Measurements from ENCODE around the gene CYSTM1.

CYSTM1 gene

GRCh38 chr5:140159014-140159927, 15.7 kb upstream of the CYSTM1 start:
- H4K20me1 ChIP-seq (ENCODE audit: insufficient read depth, low read length) = peaks cover 5% of the 10 kb centered on the region; the same call in 1 of the 2 replicates
- no peak overlapping the region for H3K9ac ChIP-seq (ENCODE audit: low read depth, low read length)
- ATAC-seq (ENCODE audit: insufficient read depth, low read depth) = no peak
- H2AFZ ChIP-seq (ENCODE audit: low read depth, low read length) = no peak overlapping the region
- H3K4me1 ChIP-seq (ENCODE audit: insufficient read depth, low read length) = peaks cover 6% of the 10 kb centered on the region
- no peak overlapping the region for H3K4me2 ChIP-seq (ENCODE audit: insufficient read depth, low read length)
- H3K4me3 ChIP-seq (ENCODE audit: low read depth in 1 of 2, low read length in 2 of 2) = no peak overlapping the region
- H3K27me3 ChIP-seq (ENCODE audit: insufficient read depth, low read length, poor library complexity) = no peaks in the 10 kb centered on the region
- no peak overlapping the region for H3K27ac ChIP-seq (ENCODE audit: low read length)
- DNase-seq = no peak
- H3K79me2 ChIP-seq (ENCODE audit: insufficient read depth, low read length) = no peaks in the 10 kb centered on the region
- no peaks in the 10 kb centered on the region for H3K9me3 ChIP-seq (ENCODE audit: insufficient read depth, low read length, severe bottlenecking)
- TF ChIP-seq CTCF (IDR thresholded peaks at IDR 0.05; ENCODE audit: borderline replicate concordance, extremely low read depth, low read length, poor library complexity, severe bottlenecking) = no peak
- no peak for TF ChIP-seq EZH2 (IDR thresholded peaks at IDR 0.05; ENCODE audit: borderline replicate concordance, low read depth, low read length, severe bottlenecking)
- no peaks in the 10 kb centered on the region for H3K36me3 ChIP-seq (ENCODE audit: insufficient read depth, low read length)

GRCh38 chr5:140162275-140162674, 12.7 kb upstream of the CYSTM1 start:
- no peak overlapping the region for H3K9ac ChIP-seq (ENCODE audit: low read depth, low read length)
- TF ChIP-seq EZH2 (IDR thresholded peaks at IDR 0.05; ENCODE audit: borderline replicate concordance, low read depth, low read length, severe bottlenecking) (no peak), CTCF (IDR thresholded peaks at IDR 0.05; ENCODE audit: borderline replicate concordance, extremely low read depth, low read length, poor library complexity, severe bottlenecking) (no peak)
- no peak overlapping the region for H3K27ac ChIP-seq (ENCODE audit: low read length)
- H3K9me3 ChIP-seq (ENCODE audit: insufficient read depth, low read length, severe bottlenecking) = no peaks in the 10 kb centered on the region
- no peaks in the 10 kb centered on the region for H3K36me3 ChIP-seq (ENCODE audit: insufficient read depth, low read length)
- ATAC-seq (ENCODE audit: insufficient read depth, low read depth) (no peak), DNase-seq (no peak)
- H3K27me3 ChIP-seq (ENCODE audit: insufficient read depth, low read length, poor library complexity) = no peaks in the 10 kb centered on the region
- peaks cover under 1% of the 10 kb centered on the region; the same call in 1 of the 2 replicates for H3K4me1 ChIP-seq (ENCODE audit: insufficient read depth, low read length)
- H3K4me2 ChIP-seq (ENCODE audit: insufficient read depth, low read length) = no peak overlapping the region
- H4K20me1 ChIP-seq (ENCODE audit: insufficient read depth, low read length) = peaks cover 5% of the 10 kb centered on the region; the same call in 1 of the 2 replicates
- H3K4me3 ChIP-seq (ENCODE audit: low read depth in 1 of 2, low read length in 2 of 2) = no peak overlapping the region
- no peak overlapping the region for H2AFZ ChIP-seq (ENCODE audit: low read depth, low read length)
- no peaks in the 10 kb centered on the region for H3K79me2 ChIP-seq (ENCODE audit: insufficient read depth, low read length)

- Histone ChIP-seq H4K20me1 (ENCODE audit: insufficient read depth, low read length) (peaks cover 5% of the 10 kb centered on the region; the same call in 1 of the 2 replicates), H3K9me3 (ENCODE audit: insufficient read depth, low read length, severe bottlenecking) (no peaks in the 10 kb centered on the region), H3K36me3 (ENCODE audit: insufficient read depth, low read length) (no peaks in the 10 kb centered on the region), H3K27me3 (ENCODE audit: insufficient read depth, low read length, poor library complexity) (no peaks in the 10 kb centered on the region), H3K4me2 (ENCODE audit: insufficient read depth, low read length) (no peak overlapping the region), H3K9ac (ENCODE audit: low read depth, low read length) (no peak overlapping the region), H3K4me3 (ENCODE audit: low read depth in 1 of 2, low read length in 2 of 2) (no peak overlapping the region), H3K4me1 (ENCODE audit: insufficient read depth, low read length) (no peaks in the 10 kb centered on the region), H2AFZ (ENCODE audit: low read depth, low read length) (no peak overlapping the region), H3K79me2 (ENCODE audit: insufficient read depth, low read length) (no peaks in the 10 kb centered on the region), H3K27ac (ENCODE audit: low read length) (no peak overlapping the region)
- no peak for TF ChIP-seq EZH2 (IDR thresholded peaks at IDR 0.05; ENCODE audit: borderline replicate concordance, low read depth, low read length, severe bottlenecking)
- TF ChIP-seq CTCF (IDR thresholded peaks at IDR 0.05; ENCODE audit: borderline replicate concordance, extremely low read depth, low read length, poor library complexity, severe bottlenecking) = no peak
- ATAC-seq (ENCODE audit: insufficient read depth, low read depth) (no peak), DNase-seq (no peak)
Observed at GRCh38 chr5:140162781-140163180, 12.2 kb upstream of the CYSTM1 start.
